Measurements from ENCODE around the gene PHF21A. TPM values are rescaled to one million over a fixed set of nuclear protein-coding genes. Genes with fewer than 3 reads are reported as not detected.
"Not testable (repeated sequence)": the region's sequence is repeated elsewhere in the genome, so short reads cannot be mapped to it uniquely, and the experiment has no call there.

Gene PHF21A
- total RNA-seq, 6 experiments from 2014 or later, result 9.2 to 17.1 (median 10.4) TPM

- H3K27ac ChIP-seq, result no peak overlapping the region
- no peak for ATAC-seq
- no peaks in the 10 kb centered on the region for H3K36me3 ChIP-seq
- H3K9me3 ChIP-seq, result no peaks in the 10 kb centered on the region
- intact Hi-C loops (cut with DNase I), result no loop called here
- TF ChIP-seq POLR2A (IDR thresholded peaks at IDR 0.05) (no peak), CTCF (IDR thresholded peaks at IDR 0.05) (no peak)
- H3K4me3 ChIP-seq, result no peak overlapping the region
- H3K4me1 ChIP-seq, result peaks cover 0 to 5% (median 2%) of the 10 kb centered on the region in 4 donors
- H3K27me3 ChIP-seq, result no peaks in the 10 kb centered on the region
- 90% methylated on average over 8 of the region's 56 CpGs for WGBS (ENCODE audit: insufficient coverage, low coverage, low lambda C conversion rate, missing lambda C conversion rate)
- no peak for DNase-seq
Observed at GRCh38 chr11:45902452-45903380, 218.5 kb downstream of the PHF21A start.

- intact Hi-C loops (cut with DNase I), result no loop called here
- H3K27me3 ChIP-seq, result no peaks in the 10 kb centered on the region
- no peak overlapping the region for H3K27ac ChIP-seq
- ATAC-seq (no peak), DNase-seq (no peak)
- TF ChIP-seq CTCF (IDR thresholded peaks at IDR 0.05), result no peak
- no peak for TF ChIP-seq POLR2A (IDR thresholded peaks at IDR 0.05)
- H3K36me3 ChIP-seq, result no peaks in the 10 kb centered on the region
- peaks cover 0 to 5% (median 2%) of the 10 kb centered on the region in 4 donors for H3K4me1 ChIP-seq
- WGBS (ENCODE audit: insufficient coverage, low coverage, low lambda C conversion rate, missing lambda C conversion rate), result no CpG with 5 or more reads among the region's 6 CpGs
- no peak overlapping the region for H3K4me3 ChIP-seq
- no peaks in the 10 kb centered on the region for H3K9me3 ChIP-seq
Observed at GRCh38 chr11:45901626-45902025, 219.6 kb downstream of the PHF21A start.

GRCh38 chr11:45900916-45901617, 220.2 kb downstream of the PHF21A start:
- H3K27me3 ChIP-seq, result no peaks in the 10 kb centered on the region
- WGBS (ENCODE audit: insufficient coverage, low coverage, low lambda C conversion rate, missing lambda C conversion rate), result 63% methylated on average over 3 of the region's 8 CpGs
- DNase-seq (no peak), ATAC-seq (no peak)
- intact Hi-C loops (cut with DNase I), result no loop called here
- H3K36me3 ChIP-seq, result no peaks in the 10 kb centered on the region
- no peaks in the 10 kb centered on the region for H3K9me3 ChIP-seq
- no peak overlapping the region for H3K27ac ChIP-seq
- no peak overlapping the region for H3K4me3 ChIP-seq
- peaks cover 0 to 5% (median 2%) of the 10 kb centered on the region in 4 donors for H3K4me1 ChIP-seq
- TF ChIP-seq CTCF (IDR thresholded peaks at IDR 0.05), result no peak
- TF ChIP-seq POLR2A (IDR thresholded peaks at IDR 0.05), result no peak

GRCh38 chr11:45900175-45900800, 221.0 kb downstream of the PHF21A start:
- H3K27ac ChIP-seq; H3K36me3 ChIP-seq; DNase-seq; H3K9me3 ChIP-seq; intact Hi-C loops (cut with DNase I); H3K4me1 ChIP-seq; H3K27me3 ChIP-seq: not testable (repeated sequence)
- whole genome bisulfite sequencing (ENCODE audit: insufficient coverage, low coverage, low lambda C conversion rate, missing lambda C conversion rate), result 24% methylated on average over 16 of the region's 59 CpGs
- ATAC-seq, result peak; percentile 4 to 46 (median 23)
- H3K4me3 ChIP-seq, result peak overlapping the region; percentile 42 to 59 (median 50)

Data from right lobe of liver (tissue), 6 donors.